HG02588 (cell line): ENCODE data around the gene SNORC.

Experiments used
- ATAC-seq: cut with Tn5 transposase; IDR thresholded peaks from one replicate; pipeline ENCODE4 v1.9.1; 2021; ENCODE audit warnings: mild to moderate bottlenecking, moderate library complexity; ENCODE audit not compliant: unreplicated experiment

SNORC gene

GRCh38 chr2:232925153-232925820, 55.2 kb downstream of the SNORC start:
- ATAC-seq: no peak

- no peak for ATAC-seq
Measured at GRCh38 chr2:232925821-232926156, 55.7 kb downstream of the SNORC start.

GRCh38 chr2:232926431-232926939, 56.4 kb downstream of the SNORC start:
- no peak for ATAC-seq

- ATAC-seq: no peak
Measured at GRCh38 chr2:232927032-232927792, 57.1 kb downstream of the SNORC start.

GRCh38 chr2:232927793-232928550, 57.9 kb downstream of the SNORC start:
- ATAC-seq: no peak
